HK-2 (cell line): ENCODE measurements around the gene MAST4.

Experiments
- DNase-seq: peaks from one replicate; pipeline ENCODE4 v3.0.0-alpha.2; 2018; ENCODE audit not compliant: unreplicated experiment

The MAST4 gene

GRCh38 chr5:67082941-67083340, 486.7 kb downstream of the MAST4 start:
- no peak for DNase-seq

GRCh38 chr5:67085616-67086015, 489.4 kb downstream of the MAST4 start:
- DNase-seq = no peak

GRCh38 chr5:67089200-67089725, 493.1 kb downstream of the MAST4 start:
- no peak for DNase-seq

- no peak for DNase-seq
These were observed 493.8 kb downstream of the MAST4 start for GRCh38 chr5:67090040-67090439.

- DNase-seq = no peak
These were observed 494.4 kb downstream of the MAST4 start for GRCh38 chr5:67090593-67090992.

- DNase-seq = no peak
These were observed 496.3 kb downstream of the MAST4 start for GRCh38 chr5:67092535-67092934.

- no peak for DNase-seq
These were observed 497.1 kb downstream of the MAST4 start for GRCh38 chr5:67093279-67093678.

GRCh38 chr5:67094476-67095300, 498.5 kb downstream of the MAST4 start:
- DNase-seq = no peak

GRCh38 chr5:67095346-67096171, 499.4 kb downstream of the MAST4 start:
- no peak for DNase-seq

GRCh38 chr5:67098656-67099055, 502.5 kb downstream of the MAST4 start:
- no peak for DNase-seq

- DNase-seq = no peak
These were observed 504.1 kb downstream of the MAST4 start for GRCh38 chr5:67100301-67100700.

GRCh38 chr5:67102708-67103107, 506.5 kb downstream of the MAST4 start:
- no peak for DNase-seq

GRCh38 chr5:67104859-67105258, 508.7 kb downstream of the MAST4 start:
- DNase-seq = no peak

- no peak for DNase-seq
These were observed 509.1 kb downstream of the MAST4 start for GRCh38 chr5:67105270-67105669.

- DNase-seq = no peak
These were observed 510.6 kb downstream of the MAST4 start for GRCh38 chr5:67106626-67107342.

- no peak for DNase-seq
These were observed 515.6 kb downstream of the MAST4 start for GRCh38 chr5:67111779-67112178.

GRCh38 chr5:67115246-67115645, 519.1 kb downstream of the MAST4 start:
- no peak for DNase-seq

- DNase-seq = no peak
These were observed 519.6 kb downstream of the MAST4 start for GRCh38 chr5:67115817-67116216.

GRCh38 chr5:67118050-67118620, 521.9 kb downstream of the MAST4 start:
- DNase-seq = no peak

GRCh38 chr5:67119010-67119409, 522.8 kb downstream of the MAST4 start:
- no peak for DNase-seq

- DNase-seq = no peak
These were observed 523.8 kb downstream of the MAST4 start for GRCh38 chr5:67120032-67120431.

GRCh38 chr5:67123819-67124218, 527.6 kb downstream of the MAST4 start:
- DNase-seq = no peak
